HCT116 (cell line): ENCODE data around the gene UXT. TPM values are rescaled to one million over a fixed set of nuclear protein-coding genes. Genes with fewer than 3 reads are reported as not detected.

Experiments used
- ATAC-seq: fragments of 200-7000 bp; cut with Tn5 transposase; 2 replicates; pipeline ENCODE4 v1.9.1; 2020; ENCODE audit warnings: mild to moderate bottlenecking, moderate library complexity
- BruUV-seq: library from RNA; stranded (reverse); fragments of 400-500 nt; replicated peaks from 2 replicates; lab custom pipeline; 2021; lab: Mats Ljungman, UMichigan
- CTCF ChIA-PET: fragments of 300-600 bp; sonication (Branson Sonifier 250); formaldehyde crosslinking; loops from one replicate; lab custom pipeline; 2021; ENCODE audit warnings: antibody characterized with exemption; lab: Charles Lee
- POLR2A ChIA-PET: fragments of 300-600, 350-600 bp; sonication (Branson Sonifier 250); formaldehyde crosslinking; loops from one replicate; lab custom pipeline; 2021; ENCODE audit warnings: antibody characterized with exemption; lab: Charles Lee
- RAD21 ChIA-PET, 2 experiments: fragments of 300-600 bp; sonication (Branson Sonifier 250); formaldehyde crosslinking; loops; one replicate each; lab custom pipeline; 2023; ENCODE audit warnings: low total read pairs in 2 of 2; ENCODE audit not compliant: uncharacterized antibody in 2 of 2, unreplicated experiment in 2 of 2, low non-redundant PET in 1 of 2; lab: Charles Lee
- DNase-seq: peaks from one replicate; pipeline ENCODE4 v3.0.0-alpha.2; 2010; ENCODE audit warnings: low read depth, low spot score
- H2AFZ ChIP-seq: fragments of 200-600 bp; shearing (Covaris generic), sonication (generic); 2 replicates; pipeline ENCODE4 v1.6.1; 2017; ENCODE audit warnings: low read depth, mixed run types, mixed read lengths, antibody characterized with exemption, low read length; ENCODE audit not compliant: poor library complexity, severe bottlenecking
- H3K27ac ChIP-seq: 2 replicates; pipeline ENCODE4 v1.5.1; 2012; ENCODE audit warnings: low read depth, low read length
- H3K27me3 ChIP-seq: fragments of 200-600 bp; sonication (generic); 2 replicates; pipeline ENCODE4 v1.6.1; 2016; ENCODE audit warnings: mixed run types, low read length, mixed read lengths; ENCODE audit not compliant: insufficient read depth
- H3K36me3 ChIP-seq, 2 experiments: fragments of 200-500 bp in 1 of 2; fragments of 200-600 bp in 1 of 2; sonication (Bioruptor generic) in 1 of 2; sonication (generic) in 1 of 2; 2 replicates each; pipeline versions ENCODE4 v1.5.1 to v1.6.1; 2014 to 2016; ENCODE audit warnings: low read length in 2 of 2, inconsistent platforms in 1 of 2, mixed read lengths in 1 of 2, mixed run types in 1 of 2; ENCODE audit not compliant: insufficient read depth in 2 of 2, control insufficient read depth in 1 of 2
- H3K4me1 ChIP-seq, 2 experiments: fragments of 200-600 bp in 1 of 2; sonication (generic) in 1 of 2; 2 replicates each; pipeline versions ENCODE4 v1.5.1 to v1.6.1; 2012 to 2017; ENCODE audit warnings: low read length in 2 of 2, inconsistent platforms in 1 of 2, mild to moderate bottlenecking in 1 of 2, mixed read lengths in 1 of 2, mixed run types in 1 of 2, moderate library complexity in 1 of 2; ENCODE audit not compliant: insufficient read depth in 2 of 2, control insufficient read depth in 1 of 2
- H3K4me2 ChIP-seq: fragments of 200-600 bp; sonication (generic); 2 replicates; pipeline ENCODE4 v1.6.1; 2017; ENCODE audit warnings: mixed run types, low read length, mixed read lengths
- H3K4me3 ChIP-seq, 2 experiments: fragments of 200-600 bp in 1 of 2; sonication (generic) in 1 of 2; replicated peaks in 1 of 2; 2 replicates each; pipeline ENCODE4 v1.5.1; 2011 to 2016; ENCODE audit warnings: low read length in 2 of 2, control low read depth in 1 of 2, low read depth in 1 of 2, mild to moderate bottlenecking in 1 of 2, mixed read lengths in 1 of 2, mixed run types in 1 of 2
- H3K79me2 ChIP-seq: fragments of 200-600 bp; sonication (generic); 2 replicates; pipeline ENCODE4 v1.6.1; 2017; ENCODE audit warnings: mild to moderate bottlenecking, mixed run types, low read length, moderate library complexity, mixed read lengths; ENCODE audit not compliant: insufficient read depth
- H3K9ac ChIP-seq: fragments of 200-600 bp; sonication (generic); 2 replicates; pipeline ENCODE4 v1.6.1; 2016; ENCODE audit warnings: low read length, mixed read lengths
- H3K9me2 ChIP-seq: fragments of 200-600 bp; sonication (generic), shearing (Covaris generic); 2 replicates; pipeline ENCODE4 v1.6.1; 2017; ENCODE audit warnings: mixed run types, mild to moderate bottlenecking, moderate library complexity; ENCODE audit not compliant: insufficient read depth
- H3K9me3 ChIP-seq, 2 experiments: fragments of 200-500 bp in 1 of 2; fragments of 200-600 bp in 1 of 2; sonication (Bioruptor generic) in 1 of 2; sonication (generic) in 1 of 2; 2 replicates each; pipeline ENCODE4 v1.6.1; 2014 to 2017; ENCODE audit warnings: low read length in 2 of 2, mixed read lengths in 2 of 2, inconsistent platforms in 1 of 2, low read depth in 1 of 2, mild to moderate bottlenecking in 1 of 2, mixed run types in 1 of 2, moderate library complexity in 1 of 2; ENCODE audit not compliant: control insufficient read depth in 1 of 2, insufficient read depth in 1 of 2
- H4K20me1 ChIP-seq: fragments of 200-600 bp; sonication (generic), shearing (Covaris generic); 2 replicates; pipeline ENCODE4 v1.6.1; 2017; ENCODE audit warnings: mixed run types, mild to moderate bottlenecking, moderate library complexity; ENCODE audit not compliant: insufficient read depth
- CBX3 ChIP-seq: IDR thresholded peaks from 2 replicates; pipeline ENCODE4 v1.6.1; 2012; ENCODE audit warnings: low read depth
- CEBPB ChIP-seq: IDR thresholded peaks from 2 replicates; pipeline ENCODE4 v1.6.1; 2012; ENCODE audit warnings: low read depth
- ELF1 ChIP-seq: IDR thresholded peaks from 2 replicates; pipeline ENCODE4 v1.6.1; 2012; ENCODE audit warnings: low read depth, borderline replicate concordance
- EZH2 ChIP-seq: fragments of 200-600 bp; sonication (generic); IDR thresholded peaks from 2 replicates; pipeline ENCODE4 v1.6.1; 2017; ENCODE audit warnings: antibody characterized with exemption, mixed run types
- EZH2phosphoT487 ChIP-seq: fragments of 200-600 bp; IDR thresholded peaks from 2 replicates; pipeline ENCODE4 v1.6.1; 2018; ENCODE audit warnings: antibody characterized with exemption, borderline replicate concordance
- FOSL1 ChIP-seq: IDR thresholded peaks from 2 replicates; pipeline ENCODE4 v1.6.1; 2012; ENCODE audit warnings: low read depth
- POLR2A ChIP-seq: IDR thresholded peaks from 2 replicates; pipeline ENCODE4 v1.7.0; 2011; ENCODE audit warnings: borderline replicate concordance; ENCODE audit not compliant: insufficient read depth, insufficient read length; ENCODE audit errors: extremely low read depth
- POLR2AphosphoS5 ChIP-seq: IDR thresholded peaks from 2 replicates; pipeline ENCODE4 v1.6.1; 2011; ENCODE audit warnings: mild to moderate bottlenecking, low read depth, low read length, moderate library complexity
- RAD21 ChIP-seq: IDR thresholded peaks from 2 replicates; pipeline ENCODE4 v1.6.1; 2012; ENCODE audit warnings: low read depth, mild to moderate bottlenecking
- SP1 ChIP-seq: IDR thresholded peaks from 2 replicates; pipeline ENCODE4 v1.6.1; 2012; ENCODE audit warnings: low read depth
- SRF ChIP-seq: IDR thresholded peaks from 2 replicates; pipeline ENCODE4 v1.6.1; 2012; ENCODE audit warnings: low read depth
- TCF7L2 ChIP-seq: IDR thresholded peaks from 2 replicates; pipeline ENCODE4 v1.7.0; 2011; ENCODE audit warnings: borderline replicate concordance, inconsistent platforms; ENCODE audit not compliant: insufficient read depth, insufficient read length; ENCODE audit errors: extremely low read depth
- ZFX ChIP-seq: fragments of 450-650 bp; IDR thresholded peaks from 2 replicates; pipeline ENCODE4 v1.6.1; 2017
- ZNF274 ChIP-seq: fragments of 200-500 bp; sonication (Bioruptor generic); IDR thresholded peaks from 2 replicates; pipeline ENCODE4 v1.6.1; 2014; ENCODE audit warnings: mild to moderate bottlenecking, low read depth, low read length, inconsistent platforms
- intact Hi-C: fragments of 100-400 bp; cut with micrococcal nuclease; formaldehyde crosslinking; loops from 2 replicates; pipeline ENCODE4 v1.10.0; 2022
- total RNA-seq: library from RNA; stranded (reverse); gene quantifications from one replicate; pipeline ENCODE4 v1.2.1, GENCODE V29; 2021; ENCODE audit not compliant: unreplicated experiment
- TF ChIP-seq, protein P1 (sequence below), 3 experiments: fragments of 200-600 bp in 1 of 3; sonication (generic) in 1 of 3; IDR thresholded peaks in 2 of 3; conservative IDR thresholded peaks in 1 of 3; 2 replicates each; pipeline ENCODE4 v1.5.1; 2012 to 2017; ENCODE audit warnings: low read depth in 2 of 3, low read length in 2 of 3, antibody characterized with exemption in 1 of 3, borderline replicate concordance in 1 of 3, control low read depth in 1 of 3, mild to moderate bottlenecking in 1 of 3, mixed read lengths in 1 of 3, mixed run types in 1 of 3, moderate library complexity in 1 of 3; ENCODE audit not compliant: insufficient read depth in 1 of 3
- TF ChIP-seq, protein P2 (sequence below): IDR thresholded peaks from 2 replicates; pipeline ENCODE4 v1.6.1; 2011; ENCODE audit warnings: mild to moderate bottlenecking, low read length, moderate library complexity; ENCODE audit not compliant: insufficient replicate concordance; ENCODE audit errors: extremely low read depth
- TF ChIP-seq, protein P3 (sequence below): IDR thresholded peaks from 2 replicates; pipeline ENCODE4 v1.6.1; 2012

UXT gene
- total RNA-seq, 1 experiment from 2014 or later: 106 TPM

DNA sequence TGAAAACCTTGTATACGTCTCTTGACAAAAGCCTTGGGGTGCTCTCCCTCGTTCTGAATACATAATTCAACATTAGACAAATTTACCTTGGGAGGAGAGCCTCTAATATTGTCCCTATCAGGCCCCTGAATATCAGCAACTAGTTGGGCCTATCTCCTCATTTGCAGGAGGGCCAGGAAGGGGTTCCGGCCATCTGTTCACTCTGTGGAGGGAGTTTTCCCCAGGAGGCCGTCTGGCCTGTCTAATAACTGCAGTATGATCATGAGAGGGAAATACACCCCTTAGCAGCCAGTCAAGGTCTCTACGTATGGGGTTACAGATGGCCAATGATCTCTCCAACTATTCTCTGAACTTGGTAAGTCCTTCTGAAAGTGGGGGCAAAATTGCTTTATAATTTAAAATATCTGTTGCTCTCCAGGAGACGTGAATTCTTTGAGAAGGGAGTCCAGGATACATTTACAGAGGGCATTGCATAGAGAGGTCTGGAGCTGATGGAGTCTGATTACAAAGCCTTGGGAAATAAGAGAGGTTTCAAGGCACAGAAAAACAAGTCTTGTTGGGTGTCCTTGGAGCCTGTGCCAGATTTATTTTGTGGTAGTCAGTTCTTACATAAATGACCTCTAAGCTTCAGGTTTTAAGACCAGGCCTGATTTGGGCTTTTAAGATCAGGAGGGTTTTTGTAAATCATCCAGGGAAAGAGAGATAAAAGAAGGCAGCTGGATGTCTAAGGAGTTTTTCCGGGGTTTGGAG, 48.2 kb upstream of the UXT start:
- intact Hi-C loops: no loop called here
- H3K27me3 ChIP-seq: no peaks in the 10 kb centered on the region
- no peak for ATAC-seq
- no peak overlapping the region for H3K4me2 ChIP-seq
- no peaks in the 10 kb centered on the region for H3K9me3 ChIP-seq
- CTCF ChIA-PET: no interaction called here
- H3K79me2 ChIP-seq: no peaks in the 10 kb centered on the region
- POLR2A ChIA-PET: no interaction called here
- no peaks in the 10 kb centered on the region for H3K4me1 ChIP-seq
- no peaks in the 10 kb centered on the region for H3K36me3 ChIP-seq
- no peak for DNase-seq
- no peaks in the 10 kb centered on the region for H3K9me2 ChIP-seq
- no peak overlapping the region for H2AFZ ChIP-seq
- H3K27ac ChIP-seq: no peak overlapping the region
- H3K9ac ChIP-seq: no peak overlapping the region
- TF ChIP-seq RAD21: no peak
- TF ChIP-seq, protein P1, sequence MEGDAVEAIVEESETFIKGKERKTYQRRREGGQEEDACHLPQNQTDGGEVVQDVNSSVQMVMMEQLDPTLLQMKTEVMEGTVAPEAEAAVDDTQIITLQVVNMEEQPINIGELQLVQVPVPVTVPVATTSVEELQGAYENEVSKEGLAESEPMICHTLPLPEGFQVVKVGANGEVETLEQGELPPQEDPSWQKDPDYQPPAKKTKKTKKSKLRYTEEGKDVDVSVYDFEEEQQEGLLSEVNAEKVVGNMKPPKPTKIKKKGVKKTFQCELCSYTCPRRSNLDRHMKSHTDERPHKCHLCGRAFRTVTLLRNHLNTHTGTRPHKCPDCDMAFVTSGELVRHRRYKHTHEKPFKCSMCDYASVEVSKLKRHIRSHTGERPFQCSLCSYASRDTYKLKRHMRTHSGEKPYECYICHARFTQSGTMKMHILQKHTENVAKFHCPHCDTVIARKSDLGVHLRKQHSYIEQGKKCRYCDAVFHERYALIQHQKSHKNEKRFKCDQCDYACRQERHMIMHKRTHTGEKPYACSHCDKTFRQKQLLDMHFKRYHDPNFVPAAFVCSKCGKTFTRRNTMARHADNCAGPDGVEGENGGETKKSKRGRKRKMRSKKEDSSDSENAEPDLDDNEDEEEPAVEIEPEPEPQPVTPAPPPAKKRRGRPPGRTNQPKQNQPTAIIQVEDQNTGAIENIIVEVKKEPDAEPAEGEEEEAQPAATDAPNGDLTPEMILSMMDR (IDR thresholded peaks at IDR 0.05 in 2 of 3, conservative IDR thresholded peaks at IDR 0.05 in 1 of 3; ENCODE audit: borderline replicate concordance in 1 of 3, insufficient read depth in 1 of 3, low read depth in 2 of 3, low read length in 2 of 3): no peak
- TF ChIP-seq EZH2phosphoT487: no peak
- no peak for TF ChIP-seq FOSL1
- TF ChIP-seq, protein P2, sequence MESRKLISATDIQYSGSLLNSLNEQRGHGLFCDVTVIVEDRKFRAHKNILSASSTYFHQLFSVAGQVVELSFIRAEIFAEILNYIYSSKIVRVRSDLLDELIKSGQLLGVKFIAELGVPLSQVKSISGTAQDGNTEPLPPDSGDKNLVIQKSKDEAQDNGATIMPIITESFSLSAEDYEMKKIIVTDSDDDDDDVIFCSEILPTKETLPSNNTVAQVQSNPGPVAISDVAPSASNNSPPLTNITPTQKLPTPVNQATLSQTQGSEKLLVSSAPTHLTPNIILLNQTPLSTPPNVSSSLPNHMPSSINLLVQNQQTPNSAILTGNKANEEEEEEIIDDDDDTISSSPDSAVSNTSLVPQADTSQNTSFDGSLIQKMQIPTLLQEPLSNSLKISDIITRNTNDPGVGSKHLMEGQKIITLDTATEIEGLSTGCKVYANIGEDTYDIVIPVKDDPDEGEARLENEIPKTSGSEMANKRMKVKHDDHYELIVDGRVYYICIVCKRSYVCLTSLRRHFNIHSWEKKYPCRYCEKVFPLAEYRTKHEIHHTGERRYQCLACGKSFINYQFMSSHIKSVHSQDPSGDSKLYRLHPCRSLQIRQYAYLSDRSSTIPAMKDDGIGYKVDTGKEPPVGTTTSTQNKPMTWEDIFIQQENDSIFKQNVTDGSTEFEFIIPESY: no peak
- no peak for TF ChIP-seq TCF7L2
- no peak for TF ChIP-seq POLR2A
- TF ChIP-seq EZH2: no peak
- TF ChIP-seq SRF: no peak
- TF ChIP-seq ZFX: no peak
- no peak for TF ChIP-seq CEBPB
- TF ChIP-seq ZNF274: no peak
- TF ChIP-seq, protein P3, sequence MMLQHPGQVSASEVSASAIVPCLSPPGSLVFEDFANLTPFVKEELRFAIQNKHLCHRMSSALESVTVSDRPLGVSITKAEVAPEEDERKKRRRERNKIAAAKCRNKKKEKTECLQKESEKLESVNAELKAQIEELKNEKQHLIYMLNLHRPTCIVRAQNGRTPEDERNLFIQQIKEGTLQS: no peak
- TF ChIP-seq SP1: no peak
- TF ChIP-seq CBX3: no peak
- TF ChIP-seq ELF1: no peak
- TF ChIP-seq POLR2AphosphoS5: no peak
- TF ChIP-seq, all 23 proteins: peak for 0
- no peak overlapping the region for H3K4me3 ChIP-seq
- RAD21 ChIA-PET: no interaction called here
- H4K20me1 ChIP-seq: no peaks in the 10 kb centered on the region
- BruUV-seq: no TSS peak
